ENCODE results near the gene AHNAK. TPM values are rescaled to one million over a fixed set of nuclear protein-coding genes. Genes with fewer than 3 reads are reported as not detected.
"Not testable (repeated sequence)": the region's sequence is repeated elsewhere in the genome, so short reads cannot be mapped to it uniquely, and the experiment has no call there.

Gene AHNAK
- total RNA-seq, 1 experiment from 2014 or later: 184 TPM

DNA sequence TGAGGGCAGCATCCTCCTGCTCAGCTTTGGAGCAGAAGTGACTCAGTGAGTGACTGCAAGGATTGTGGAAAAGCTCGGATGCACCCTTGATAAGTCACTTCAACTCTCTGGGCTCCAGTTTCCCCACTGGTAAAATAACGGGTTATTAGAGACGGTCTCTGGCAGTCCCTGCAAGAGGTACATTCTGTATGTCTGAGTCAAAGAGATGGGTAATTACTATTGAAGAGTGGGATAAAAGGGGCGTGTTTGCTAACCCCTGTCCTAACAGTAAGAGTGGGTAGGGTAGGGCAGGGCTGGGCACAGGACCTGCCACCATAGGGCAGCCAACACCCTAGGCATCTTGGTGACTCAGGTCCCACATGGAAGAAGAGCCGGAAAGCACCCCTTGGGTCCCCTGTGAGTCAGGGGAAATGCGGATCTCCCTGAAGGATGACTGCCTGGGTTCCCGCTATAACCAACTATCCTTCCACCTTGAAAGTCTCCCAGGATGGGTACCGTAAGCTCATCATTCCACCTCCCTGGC is 7.3 kb upstream of the AHNAK start:
- peak; percentile 87 for DNase-seq (ENCODE audit: low read depth)

- peak; percentile 97 for DNase-seq (ENCODE audit: low read depth)
Measured at GRCh38 chr11:62553080-62553838, 6.7 kb upstream of the AHNAK start.

- peak; percentile 47 for DNase-seq (ENCODE audit: low read depth)
Measured at GRCh38 chr11:62552485-62553079, 6.0 kb upstream of the AHNAK start.

DNA sequence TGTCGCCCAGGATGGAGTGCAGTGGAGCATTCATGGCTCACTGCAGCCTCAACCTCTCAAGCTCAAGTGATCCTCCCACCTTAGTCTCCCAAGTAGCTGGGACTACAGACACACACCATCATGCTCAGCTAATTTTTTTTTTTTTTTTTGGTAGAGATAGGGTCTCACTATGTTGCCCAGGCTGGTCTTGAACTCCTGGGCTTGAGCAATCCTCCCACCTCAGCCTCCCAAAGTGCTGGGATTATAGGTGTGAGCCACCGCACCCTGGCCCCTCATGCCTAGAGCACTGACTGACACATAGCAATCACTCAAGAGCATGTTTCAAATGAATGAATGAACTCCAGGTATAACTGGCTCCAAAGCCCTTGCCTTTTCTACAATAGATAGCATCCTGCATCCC is 3.9 kb upstream of the AHNAK start:
- not testable (repeated sequence) for DNase-seq (ENCODE audit: low read depth)

DNA sequence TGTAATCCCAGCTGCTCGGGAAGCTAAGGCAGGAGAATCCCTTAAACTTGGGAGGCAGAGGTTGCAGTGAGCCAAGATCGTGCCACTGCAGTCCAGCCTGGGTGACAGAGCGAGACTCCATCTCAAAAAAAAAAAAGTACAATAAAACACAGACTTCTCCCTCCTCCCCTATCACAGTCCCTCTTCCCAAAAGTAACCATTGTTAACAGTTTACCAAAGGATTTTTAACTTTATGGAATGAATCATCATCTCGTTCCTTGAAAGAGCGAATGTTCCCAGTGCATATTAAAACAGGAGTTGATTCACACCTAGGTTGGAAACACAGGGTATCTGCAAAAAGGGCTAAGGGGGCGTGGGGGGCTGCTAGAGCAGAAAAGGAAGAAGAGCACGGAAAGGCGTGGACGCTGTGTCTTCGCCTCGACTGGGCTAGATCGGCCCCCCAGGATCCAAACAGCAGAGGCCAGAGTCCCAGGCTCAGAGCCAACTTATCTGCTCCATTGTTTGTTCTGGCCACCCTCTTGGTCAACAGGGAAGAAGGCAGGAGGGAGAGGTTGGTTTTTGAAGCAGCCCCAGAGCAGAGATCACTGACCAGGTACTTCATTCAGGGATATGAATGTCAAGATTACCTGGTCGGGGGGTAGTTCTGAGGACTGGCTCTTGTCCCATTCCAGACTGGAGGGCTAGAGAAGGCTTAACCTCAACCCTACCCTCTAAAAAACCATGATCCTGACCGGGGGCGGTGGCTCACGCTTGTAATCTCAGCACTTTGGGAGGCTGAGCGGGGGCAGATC is 2.1 kb upstream of the AHNAK start:
- no peak for DNase-seq (ENCODE audit: low read depth)

DNA sequence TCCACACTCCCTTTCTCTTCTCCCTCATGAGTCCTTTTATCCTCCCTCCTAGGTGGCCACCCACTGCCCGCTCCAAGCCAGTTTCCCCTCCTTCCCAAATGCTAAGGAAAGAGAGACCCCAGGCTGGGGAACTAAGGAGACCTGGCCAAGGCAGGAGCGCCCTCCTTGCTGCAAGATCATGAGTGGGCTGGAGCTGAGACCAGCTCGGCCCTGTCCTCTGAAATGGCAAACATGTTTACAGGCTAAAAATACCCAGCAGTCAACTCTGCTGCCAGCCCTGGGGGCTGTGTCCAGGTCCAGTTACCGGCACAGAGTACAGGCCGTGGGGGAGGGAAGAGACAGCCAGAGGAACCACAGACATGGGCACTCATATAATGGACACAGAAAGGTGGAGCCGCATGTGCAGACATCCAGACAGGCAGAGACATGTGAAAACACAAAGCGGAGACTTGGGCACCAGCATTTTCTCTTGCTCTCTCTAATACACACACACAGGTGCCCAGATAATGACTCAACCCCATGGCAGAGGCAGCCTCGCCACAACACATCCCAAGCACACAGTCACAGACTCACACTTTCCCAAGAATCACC is 1.2 kb upstream of the AHNAK start:
- DNase-seq (ENCODE audit: low read depth): no peak

DNA sequence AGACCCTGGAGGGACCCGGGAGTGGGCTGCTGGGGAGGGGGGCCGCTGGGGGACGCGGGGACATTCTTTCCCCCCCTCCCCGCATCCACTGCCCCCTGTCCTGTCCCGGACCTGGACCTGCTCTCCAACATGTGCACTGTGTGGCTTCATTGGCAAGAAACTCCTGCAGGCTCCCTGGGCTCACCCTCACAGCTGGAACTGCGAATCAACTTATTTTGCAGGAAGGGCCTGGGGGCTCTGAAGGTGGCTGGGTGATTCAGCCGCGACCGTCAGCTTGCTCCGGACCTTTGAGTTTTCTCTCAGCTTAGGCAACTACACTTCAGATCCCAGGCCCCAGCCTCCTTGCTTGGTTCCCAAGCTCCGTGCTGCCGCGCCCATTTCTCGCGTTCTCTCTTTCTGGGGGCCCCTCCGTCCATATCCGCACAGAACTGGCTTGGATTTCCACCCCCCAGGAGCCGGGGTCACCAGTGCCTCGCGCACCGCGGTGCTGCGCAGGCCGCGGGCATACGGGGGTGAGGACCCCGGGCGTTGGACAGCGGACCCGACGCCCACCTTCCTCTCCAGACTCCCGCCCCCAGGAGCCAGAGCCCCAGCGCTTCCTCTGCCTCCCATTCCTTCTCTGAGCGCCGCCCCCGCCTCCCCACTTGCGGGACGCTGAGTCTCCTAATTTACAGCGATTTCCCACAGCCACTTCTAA is 471 bp upstream of the AHNAK start:
- DNase-seq (ENCODE audit: low read depth): peak; percentile 91

GRCh38 chr11:62545437-62546243 is 966 bp downstream of the AHNAK start:
- peak; percentile 95 for DNase-seq (ENCODE audit: low read depth)

DNA sequence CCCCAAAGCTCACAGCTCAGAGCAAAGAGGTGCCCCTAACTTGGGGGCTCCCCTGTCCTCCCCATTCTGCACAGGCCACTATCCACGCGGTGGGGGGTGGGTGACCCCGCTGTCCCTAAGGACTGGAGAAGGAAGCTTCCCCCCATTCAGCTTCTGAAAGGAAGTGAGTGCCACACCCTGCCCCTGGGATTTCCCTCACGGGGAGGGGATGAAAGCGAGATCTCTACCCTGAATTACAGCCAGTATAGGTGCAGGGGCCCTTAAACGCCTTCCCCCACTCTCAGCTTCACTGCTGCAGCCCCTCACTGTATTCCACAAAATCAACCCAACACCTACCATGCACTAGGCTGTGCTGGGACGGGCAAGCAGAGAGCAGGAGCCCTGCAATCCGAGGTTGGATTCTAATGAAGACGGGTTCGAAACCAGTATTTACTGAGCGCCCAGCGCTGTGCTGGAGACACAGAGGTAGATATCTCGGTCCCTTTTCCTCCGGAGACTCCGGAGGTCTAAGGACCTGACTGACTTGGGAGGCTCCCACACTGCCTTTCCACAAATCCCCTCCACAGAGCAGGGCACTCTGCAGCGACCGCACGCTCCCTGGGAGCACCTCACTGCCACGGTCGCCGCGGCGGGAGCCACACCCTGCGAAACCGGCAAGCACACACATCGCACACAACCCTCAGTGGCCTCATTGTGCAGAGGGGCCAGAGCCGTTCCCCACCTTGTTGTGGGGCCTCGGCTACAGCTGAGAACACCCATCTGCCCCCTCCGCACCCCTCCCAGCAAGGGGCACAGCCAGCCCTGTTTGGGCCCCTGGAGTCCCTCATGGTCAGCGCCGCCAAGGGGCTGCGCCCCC is 1.8 kb downstream of the AHNAK start:
- DNase-seq (ENCODE audit: low read depth): no peak

DNA sequence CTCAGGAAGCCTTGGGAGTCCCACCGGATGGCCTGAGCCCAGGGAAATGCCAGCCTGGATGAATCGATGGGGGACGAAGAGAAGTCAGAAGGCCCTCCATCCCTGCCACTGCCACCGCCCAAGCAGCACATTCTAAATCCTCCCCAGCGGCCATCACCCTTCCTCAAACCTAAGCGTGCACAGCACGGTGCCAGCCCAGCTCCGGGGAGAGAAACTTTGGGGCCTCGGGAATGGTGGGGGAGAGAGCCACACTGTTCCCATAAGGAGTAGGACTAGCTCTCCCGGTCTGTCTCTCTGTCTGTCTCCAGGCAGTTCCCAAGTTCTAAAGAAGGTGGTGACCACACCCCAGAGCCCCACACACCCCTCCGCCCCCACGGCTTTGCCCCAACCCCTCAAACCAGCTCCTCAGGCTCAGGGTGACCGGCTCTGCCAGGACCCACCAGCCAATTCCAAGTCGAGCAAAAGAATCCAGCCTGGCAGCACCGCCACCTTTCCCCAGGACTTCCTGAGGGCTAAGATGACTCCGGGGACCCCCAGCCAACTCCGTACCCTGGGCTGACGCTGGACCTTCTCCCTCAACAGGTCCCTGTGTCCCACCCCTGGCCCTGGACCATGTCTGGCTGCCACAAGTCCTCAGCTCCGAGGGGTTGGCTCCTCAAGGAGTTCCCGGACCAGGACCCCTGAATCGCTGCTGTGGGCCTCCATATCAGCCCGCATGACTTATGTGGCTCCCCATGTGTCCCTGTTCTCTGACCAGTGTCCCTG is 2.7 kb downstream of the AHNAK start:
- no peak for DNase-seq (ENCODE audit: low read depth)

GRCh38 chr11:62542750-62543567 is 3.6 kb downstream of the AHNAK start:
- DNase-seq (ENCODE audit: low read depth): peak; percentile 75

GRCh38 chr11:62542111-62542745 is 4.4 kb downstream of the AHNAK start:
- DNase-seq (ENCODE audit: low read depth): no peak

DNA sequence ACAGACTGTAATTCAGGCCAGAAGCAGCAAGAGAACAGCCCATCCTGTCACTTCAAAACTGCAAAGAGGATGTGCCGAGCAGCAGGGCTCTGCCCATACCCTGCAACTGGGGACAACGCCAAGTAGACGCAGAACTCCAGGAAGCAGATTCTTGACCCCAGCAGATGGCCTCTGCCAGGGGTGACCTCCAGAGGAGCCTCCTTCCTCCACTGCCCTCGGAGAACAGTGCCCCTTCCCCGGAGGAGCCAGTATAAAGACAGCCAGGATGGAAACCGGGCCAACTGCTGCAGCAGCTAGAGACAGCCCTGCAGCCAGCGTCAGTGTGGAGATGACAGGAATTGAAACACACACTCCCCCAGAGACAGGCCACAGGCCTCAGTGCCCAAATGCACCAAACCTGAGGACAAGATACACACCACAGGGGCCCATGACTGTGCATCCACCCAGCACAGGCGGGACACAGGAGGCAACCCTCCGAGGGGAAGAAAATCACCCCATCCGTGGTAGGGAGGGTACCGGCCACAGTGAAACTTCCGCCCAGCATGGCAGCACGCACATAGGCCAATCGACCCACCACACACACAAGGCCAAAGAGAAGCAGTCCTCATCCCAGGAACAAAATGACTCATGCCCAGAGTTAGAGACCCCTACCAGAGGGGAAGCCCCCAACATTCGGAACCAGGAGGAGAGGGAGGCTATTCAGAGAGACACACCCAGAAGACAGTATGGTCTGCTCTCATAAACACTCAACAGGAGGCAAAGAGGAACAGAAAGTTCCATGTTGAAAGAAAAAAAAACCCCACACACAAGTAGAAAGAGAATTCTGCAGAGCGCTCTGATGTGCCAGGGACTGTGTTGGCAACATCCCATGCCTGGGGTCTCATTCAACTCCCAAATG is 5.6 kb downstream of the AHNAK start:
- DNase-seq (ENCODE audit: low read depth): peak; percentile 43

- DNase-seq (ENCODE audit: low read depth): peak; percentile 95
Measured at GRCh38 chr11:62539238-62539925, 7.2 kb downstream of the AHNAK start.

DNA sequence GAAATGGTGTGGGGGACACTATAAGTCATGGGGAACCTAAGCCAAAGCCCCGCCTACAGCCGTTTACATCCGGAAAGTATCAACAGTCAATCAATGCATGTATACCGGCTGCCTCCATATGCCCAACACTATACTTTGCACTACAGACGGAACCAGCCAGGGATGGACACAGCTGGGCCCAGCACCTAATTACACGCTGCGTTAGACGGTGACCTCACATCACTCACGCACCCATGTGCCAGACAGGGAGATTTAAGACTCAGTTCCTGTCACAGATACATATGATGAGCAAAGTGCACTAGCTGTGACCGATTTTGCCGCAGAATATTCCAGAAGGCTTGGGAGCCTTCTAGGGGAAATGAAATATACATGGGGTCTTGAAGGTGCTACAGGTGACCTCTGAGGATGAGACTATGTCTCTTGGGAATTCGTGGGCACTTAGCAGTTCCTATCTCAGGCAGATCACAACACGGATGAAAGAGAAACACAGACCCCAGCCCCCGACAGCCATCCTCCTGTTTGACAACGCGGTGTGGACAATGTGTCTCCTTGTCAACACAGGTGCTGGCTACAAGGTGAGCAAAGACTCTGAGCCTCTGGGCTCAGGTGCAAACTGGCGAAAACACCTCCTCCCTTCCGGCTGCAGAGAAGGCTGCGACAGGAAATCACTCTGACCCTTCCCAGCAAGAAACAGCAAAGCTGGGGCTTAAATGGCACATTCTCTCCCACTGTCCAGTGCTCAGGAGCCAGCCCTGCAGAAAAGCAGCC is 8.0 kb downstream of the AHNAK start:
- DNase-seq (ENCODE audit: low read depth): peak; percentile 29
